Hypothalamus (tissue), 51 donors: Measurements from ENCODE around the gene TIMM17B.
A peak's percentile ranks its signal among the peaks of the same experiment; 100 is the strongest.

Experiments used
- DNase-seq, 51 donors: peaks; one replicate each; lab custom pipeline; 2025; lab: John Stamatoyannopoulos, UW

TIMM17B gene

GRCh38 chrX:48897625-48898306 lies at the start of gene TIMM17B, which contains the start of gene PQBP1:
TSS of gene TIMM17B (minus strand) at chrX:48897768. CDS start at chrX:48897749, 19 bp downstream.
TSS of gene PQBP1 (plus strand) at chrX:48897930. CDS start at chrX:48898510, 580 bp downstream.
- DNase-seq: peak; percentile 25 to 97 (median 82)

GRCh38 chrX:48945517-48946348 lies 48.2 kb upstream of the TIMM17B start:
- DNase-seq: peak in 25 of 51 donors; percentile 0 to 45 (median 8)

- no peak for DNase-seq
Measured at GRCh38 chrX:48942895-48943294, 45.3 kb upstream of the TIMM17B start.

- DNase-seq: no peak
Measured at GRCh38 chrX:48940404-48940955, 42.9 kb upstream of the TIMM17B start.

GRCh38 chrX:48939524-48940228 lies 42.1 kb upstream of the TIMM17B start:
- DNase-seq: no peak

GRCh38 chrX:48938721-48939425 lies 41.3 kb upstream of the TIMM17B start:
- DNase-seq: no peak

GRCh38 chrX:48937054-48937907 lies 39.7 kb upstream of the TIMM17B start:
- peak in 18 of 51 donors; percentile 0 to 23 (median 5) for DNase-seq

GRCh38 chrX:48936429-48937053 lies 39.0 kb upstream of the TIMM17B start:
- no peak for DNase-seq

- no peak for DNase-seq
Measured at GRCh38 chrX:48935301-48935670, 37.7 kb upstream of the TIMM17B start.

- no peak for DNase-seq
Measured at GRCh38 chrX:48934581-48935300, 37.2 kb upstream of the TIMM17B start.

GRCh38 chrX:48933757-48934156 lies 36.2 kb upstream of the TIMM17B start:
- no peak for DNase-seq

GRCh38 chrX:48927736-48928382 lies 30.3 kb upstream of the TIMM17B start:
- no peak for DNase-seq

GRCh38 chrX:48927123-48927522 lies 29.6 kb upstream of the TIMM17B start:
- DNase-seq: no peak

- no peak for DNase-seq
Measured at GRCh38 chrX:48924270-48924669, 26.7 kb upstream of the TIMM17B start.

GRCh38 chrX:48923771-48924170 lies 26.2 kb upstream of the TIMM17B start:
- DNase-seq: no peak

GRCh38 chrX:48920718-48921104 lies 23.1 kb upstream of the TIMM17B start:
- no peak for DNase-seq

- peak in 1 of 51 donors; percentile 15 for DNase-seq
Measured at GRCh38 chrX:48919947-48920717, 22.6 kb upstream of the TIMM17B start.
